NOMO-1 (cell line): ENCODE results near the gene PSMB1.
"Not testable (repeated sequence)": the region's sequence is repeated elsewhere in the genome, so short reads cannot be mapped to it uniquely, and the experiment has no call there.

Source experiments
- DNase-seq, 2 experiments: peaks; one replicate each; lab custom pipeline; 2025; ENCODE audit not compliant: unreplicated experiment in 2 of 2; lab: John Stamatoyannopoulos, UW

Gene PSMB1

DNA sequence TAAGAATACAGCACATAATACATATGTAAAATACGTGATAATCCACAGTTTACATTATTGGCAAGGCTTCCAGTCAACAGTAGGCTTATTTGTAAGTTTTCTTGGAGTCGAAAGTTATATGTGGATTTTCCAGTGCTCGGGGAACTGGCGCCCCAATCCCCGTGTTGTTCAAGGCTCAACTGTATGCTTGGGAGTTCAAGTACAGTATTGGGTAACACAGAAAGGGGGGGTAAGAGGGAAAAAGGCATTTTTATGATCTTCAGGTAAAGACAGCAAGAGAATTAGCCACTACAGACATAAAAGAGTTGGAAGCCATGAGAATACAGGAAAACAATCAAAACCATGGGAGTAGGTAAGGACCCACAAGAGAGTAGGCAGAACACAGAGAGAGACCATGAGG, 16.4 kb downstream of the PSMB1 start:
- DNase-seq, result no peak

- no peak for DNase-seq
These were observed 18.1 kb downstream of the PSMB1 start for GRCh38 chr6:170535004-170535403.

- DNase-seq, result no peak
These were observed 19.3 kb downstream of the PSMB1 start for GRCh38 chr6:170533792-170534191.

- no peak for DNase-seq
These were observed 20.1 kb downstream of the PSMB1 start for GRCh38 chr6:170532867-170533488.

GRCh38 chr6:170529839-170530469, 23.2 kb downstream of the PSMB1 start:
- DNase-seq, result peak; percentile 21 to 41

- not testable (repeated sequence) for DNase-seq
These were observed 25.1 kb downstream of the PSMB1 start for GRCh38 chr6:170527995-170528394.

- no peak for DNase-seq
These were observed 27.3 kb downstream of the PSMB1 start for GRCh38 chr6:170525795-170526194.

DNA sequence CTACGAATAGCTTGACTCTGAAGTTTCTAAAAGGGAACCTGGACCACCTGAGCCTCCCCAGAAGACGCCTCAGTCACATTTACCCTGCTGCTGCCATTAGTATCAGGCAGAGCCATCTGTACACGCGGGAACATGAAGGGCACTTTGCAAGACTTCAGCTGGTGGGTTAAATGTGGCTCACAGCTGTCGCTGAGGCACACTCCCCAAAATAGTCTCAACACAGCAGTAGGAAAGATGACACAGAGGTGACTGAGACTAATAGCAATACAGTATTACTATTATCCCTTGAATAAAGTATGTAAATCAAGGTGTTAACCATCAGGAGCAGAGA, 29.0 kb downstream of the PSMB1 start:
- no peak for DNase-seq

DNA sequence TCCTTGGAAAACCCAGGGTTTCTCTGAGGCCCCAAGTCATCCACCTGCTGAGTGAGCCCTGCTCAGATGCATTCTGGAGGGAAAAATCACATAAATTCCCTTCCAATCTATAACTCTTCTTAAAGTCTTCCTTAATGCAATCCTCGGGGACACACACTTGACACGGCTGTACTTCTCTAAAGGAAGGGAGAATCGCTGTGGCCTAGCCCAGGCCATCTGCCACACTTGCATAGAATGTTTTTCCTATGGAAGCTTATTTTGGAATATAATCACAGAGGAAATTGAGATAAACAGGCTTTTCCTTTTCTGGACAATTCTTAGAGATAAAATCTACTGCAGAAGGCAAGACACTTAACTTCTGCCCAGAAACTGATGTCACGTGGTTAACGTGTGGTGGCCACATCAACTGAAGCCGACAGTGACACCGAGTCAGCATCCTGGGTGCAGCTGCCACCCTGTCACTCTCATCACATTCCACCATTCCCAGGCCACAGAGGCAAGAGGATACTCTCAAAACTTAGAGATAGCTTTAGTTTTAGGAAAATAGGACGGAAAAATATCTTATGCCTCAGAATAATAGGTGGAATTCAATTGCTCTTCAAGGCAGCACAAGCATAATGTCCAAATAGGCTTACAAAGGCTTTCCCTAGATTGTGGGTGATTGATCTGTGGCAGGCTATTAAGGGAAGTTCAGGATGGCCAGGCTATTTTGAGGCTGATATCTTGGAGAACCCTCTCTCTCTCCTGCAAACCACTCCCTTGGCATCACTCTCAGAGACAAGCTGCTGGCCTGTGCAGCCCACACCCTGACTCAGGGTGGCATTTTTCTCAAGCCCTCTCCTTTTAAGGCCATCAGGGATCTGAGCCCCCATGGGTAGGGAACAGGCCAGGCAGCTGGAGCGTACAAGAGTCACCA, 29.6 kb downstream of the PSMB1 start:
- DNase-seq, result no peak

GRCh38 chr6:170522565-170523183, 30.4 kb downstream of the PSMB1 start:
- no peak for DNase-seq

DNA sequence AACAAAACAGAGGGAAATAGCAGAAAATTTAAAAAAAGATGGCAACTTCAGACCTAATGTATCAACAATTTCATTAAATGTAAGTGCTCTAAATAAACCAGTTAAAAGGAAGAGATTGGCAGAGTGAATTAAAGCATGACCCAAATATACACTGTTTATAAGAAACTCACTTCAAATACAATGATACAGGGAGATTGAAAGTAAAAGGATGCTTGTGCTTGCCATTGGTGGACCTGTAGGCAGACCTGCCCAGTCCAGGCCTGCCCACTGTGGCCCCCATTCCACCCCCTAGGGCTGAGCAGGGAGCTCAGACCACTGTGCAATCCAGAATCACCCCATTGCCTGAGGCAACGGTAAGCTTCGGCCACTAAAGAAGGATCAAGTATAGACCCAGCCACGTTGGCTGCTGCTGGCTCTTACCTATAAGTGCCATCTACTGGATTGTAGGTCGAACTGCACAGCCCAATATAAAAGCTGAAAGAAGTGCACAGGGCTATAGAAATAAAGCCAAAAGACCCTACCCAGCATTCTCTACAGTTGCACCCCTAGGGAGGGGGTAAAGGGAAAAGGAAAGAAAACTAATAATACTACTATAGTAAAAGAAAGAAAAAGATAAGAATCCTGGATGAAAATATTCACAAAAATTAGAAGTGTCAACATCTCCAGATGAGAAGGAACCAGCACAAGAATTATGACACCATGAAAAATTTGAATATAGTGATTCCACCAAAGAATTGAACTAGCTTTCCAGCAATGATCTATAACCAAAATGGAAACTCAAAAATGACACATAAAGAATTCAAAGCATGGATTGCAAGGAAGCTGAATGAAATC, 36.1 kb downstream of the PSMB1 start:
- peak; percentile 56 to 69 for DNase-seq

- DNase-seq, result no peak
These were observed 38.2 kb downstream of the PSMB1 start for GRCh38 chr6:170514908-170515307.

DNA sequence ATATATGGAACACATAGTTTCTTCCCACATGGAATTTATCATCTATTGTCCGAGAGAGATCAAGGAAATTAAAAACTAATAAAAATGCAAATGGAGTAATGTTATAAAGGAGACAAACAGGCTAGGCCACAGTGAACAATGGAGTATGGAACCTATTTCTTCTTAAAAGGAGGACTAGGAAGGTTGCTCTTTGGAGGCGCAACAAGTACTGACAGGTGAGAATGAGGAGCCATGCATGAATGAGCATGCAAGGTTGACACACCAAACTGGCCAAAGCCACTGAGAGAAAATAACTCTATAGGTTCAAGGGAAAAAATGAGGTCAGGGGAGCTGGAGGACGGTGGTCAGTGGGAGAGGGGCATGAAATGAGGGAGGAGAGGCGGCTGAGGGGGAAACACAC, 40.9 kb downstream of the PSMB1 start:
- no peak for DNase-seq

GRCh38 chr6:170510631-170511030, 42.5 kb downstream of the PSMB1 start:
- DNase-seq, result no peak

DNA sequence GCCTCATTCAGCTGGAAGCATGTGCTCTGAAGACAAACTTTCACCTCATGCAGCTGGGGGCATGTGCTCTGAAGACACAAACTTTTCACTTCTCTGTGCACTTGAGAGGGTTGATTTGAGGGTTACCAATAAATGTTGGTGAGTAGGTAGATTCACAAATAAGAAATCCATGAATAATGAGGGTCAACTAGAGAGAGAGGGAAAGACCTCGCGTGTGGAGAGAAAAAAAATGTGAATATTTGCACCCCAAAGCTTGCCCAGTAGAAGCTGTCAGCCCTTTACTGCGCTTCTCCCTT, 43.4 kb downstream of the PSMB1 start:
- no peak for DNase-seq

GRCh38 chr6:170508892-170509722, 44.0 kb downstream of the PSMB1 start:
- DNase-seq, result not testable (repeated sequence)

DNA sequence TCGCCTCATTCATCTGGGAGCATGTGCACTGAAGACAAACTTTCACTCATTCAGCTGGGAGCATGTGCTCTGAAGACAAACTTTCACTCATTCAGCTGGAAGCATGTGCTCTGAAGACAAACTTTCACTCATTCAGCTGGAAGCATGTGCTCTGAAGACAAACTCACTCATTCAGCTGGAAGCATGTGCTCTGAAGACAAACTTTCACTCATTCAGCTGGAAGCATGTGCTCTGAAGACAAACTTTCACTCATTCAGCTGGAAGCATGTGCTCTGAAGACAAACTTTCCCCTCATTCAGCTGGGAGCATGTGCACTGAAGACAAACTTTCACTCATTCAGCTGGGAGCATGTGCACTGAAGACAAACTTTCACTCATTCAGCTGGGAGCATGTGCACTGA, 44.8 kb downstream of the PSMB1 start:
- not testable (repeated sequence) for DNase-seq

- DNase-seq, result not testable (repeated sequence)
These were observed 45.4 kb downstream of the PSMB1 start for GRCh38 chr6:170507728-170508127.

- no peak for DNase-seq
These were observed 46.7 kb downstream of the PSMB1 start for GRCh38 chr6:170506446-170506845.

DNA sequence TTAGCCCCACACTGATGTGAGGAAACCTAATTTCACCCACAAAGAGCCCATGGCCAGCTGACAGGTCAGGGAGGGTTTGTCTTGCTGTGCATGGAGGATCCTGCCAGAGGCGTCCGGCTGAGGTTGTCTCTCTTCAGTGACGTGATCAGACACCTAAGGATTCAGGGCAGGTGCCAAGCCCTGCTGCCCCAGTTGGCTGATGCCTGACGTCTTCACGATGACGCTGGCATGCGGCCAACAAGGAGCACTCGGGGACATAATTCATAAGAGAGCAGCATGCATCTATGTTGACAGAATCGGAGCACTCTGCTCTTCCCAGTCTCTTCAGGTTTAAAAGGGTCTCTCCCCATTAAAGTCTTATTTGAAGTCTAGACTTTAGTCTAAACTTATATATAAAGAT, 47.8 kb downstream of the PSMB1 start:
- no peak for DNase-seq
